Forelimb muscle (tissue), 1 donor: ENCODE results near the gene CFAP74. TPM values are rescaled to one million over a fixed set of nuclear protein-coding genes. Genes with fewer than 3 reads are reported as not detected.

Source experiments
- DNase-seq: peaks from one replicate; pipeline ENCODE4 v3.0.0-alpha.2; 2013; ENCODE audit warnings: low read depth
- polyA plus RNA-seq: library from polyadenylated mRNA; unstranded; fragments of 120-200 nt; gene quantifications from one replicate; pipeline ENCODE4 v1.2.1, GENCODE V29; 2013; ENCODE audit not compliant: insufficient read length

The CFAP74 gene
- polyA plus RNA-seq, 1 donor, result 0.24 TPM

- no peak for DNase-seq
Observed at GRCh38 chr1:1926886-1927660, 76.5 kb downstream of the CFAP74 start.

- DNase-seq, result no peak
Observed at GRCh38 chr1:1926346-1926811, 77.2 kb downstream of the CFAP74 start.

GRCh38 chr1:1925437-1926345 is 77.9 kb downstream of the CFAP74 start:
- no peak for DNase-seq

- DNase-seq, result no peak
Observed at GRCh38 chr1:1924849-1925248, 78.7 kb downstream of the CFAP74 start.

GRCh38 chr1:1924386-1924785 is 79.2 kb downstream of the CFAP74 start:
- no peak for DNase-seq

- no peak for DNase-seq
Observed at GRCh38 chr1:1922956-1923833, 80.4 kb downstream of the CFAP74 start.

GRCh38 chr1:1922702-1922955 is 81.0 kb downstream of the CFAP74 start:
- no peak for DNase-seq

GRCh38 chr1:1921901-1922701 is 81.5 kb downstream of the CFAP74 start:
- DNase-seq, result no peak

GRCh38 chr1:1921459-1921862 is 82.1 kb downstream of the CFAP74 start:
- no peak for DNase-seq

GRCh38 chr1:1920608-1921458 is 82.8 kb downstream of the CFAP74 start:
- DNase-seq, result no peak

GRCh38 chr1:1920057-1920607 is 83.5 kb downstream of the CFAP74 start:
- DNase-seq, result no peak

GRCh38 chr1:1919304-1920056 is 84.1 kb downstream of the CFAP74 start:
- peak; percentile 72 for DNase-seq

- no peak for DNase-seq
Observed at GRCh38 chr1:1918901-1919303, 84.7 kb downstream of the CFAP74 start, which contains the start of gene TMEM52. Gene TMEM52, minus strand, starts transcription at chr1:1919279. Its CDS starts 14 bp downstream, at chr1:1919265.

GRCh38 chr1:1917995-1918900 is 85.3 kb downstream of the CFAP74 start:
- no peak for DNase-seq

- no peak for DNase-seq
Observed at GRCh38 chr1:1917304-1917976, 86.1 kb downstream of the CFAP74 start.

- no peak for DNase-seq
Observed at GRCh38 chr1:1916851-1917251, 86.7 kb downstream of the CFAP74 start.
